ENCODE results near the gene MPPED2.

The MPPED2 gene

GRCh38 chr11:30381879-30382278 is 204.3 kb downstream of the MPPED2 start:
- DNase-seq (ENCODE audit: low spot score in 2 of 2): no peak
- Histone ChIP-seq H3K27me3 (ENCODE audit: low read depth) (no peaks in the 10 kb centered on the region), H3K9me3 (peaks cover 2% of the 10 kb centered on the region; the same call in 1 of the 2 replicates), H3K36me3 (replicated peaks) (no peaks in the 10 kb centered on the region), H3K4me1 (peaks cover 4% of the 10 kb centered on the region; the same call in 1 of the 2 replicates), H3K4me3 (no peak overlapping the region)
- in situ Hi-C loops (cut with MboI; ENCODE audit: low sequenced_read_pairs): no loop called here

GRCh38 chr11:30380846-30381245 is 205.3 kb downstream of the MPPED2 start:
- H3K4me3 ChIP-seq: no peak overlapping the region
- in situ Hi-C loops (cut with MboI; ENCODE audit: low sequenced_read_pairs): no loop called here
- no peaks in the 10 kb centered on the region for H3K27me3 ChIP-seq (ENCODE audit: low read depth)
- peaks cover 4% of the 10 kb centered on the region; the same call in 1 of the 2 replicates for H3K4me1 ChIP-seq
- peaks cover under 1% of the 10 kb centered on the region; the same call in 1 of the 2 replicates for H3K9me3 ChIP-seq
- no peak for DNase-seq (ENCODE audit: low spot score in 2 of 2)
- no peaks in the 10 kb centered on the region for H3K36me3 ChIP-seq (replicated peaks)

GRCh38 chr11:30377347-30377746 is 208.8 kb downstream of the MPPED2 start:
- Histone ChIP-seq H3K27me3 (ENCODE audit: low read depth) (no peaks in the 10 kb centered on the region), H3K4me3 (no peak overlapping the region), H3K9me3 (no peaks in the 10 kb centered on the region), H3K36me3 (replicated peaks) (no peaks in the 10 kb centered on the region), H3K4me1 (peaks cover 4% of the 10 kb centered on the region; the same call in 1 of the 2 replicates)
- no peak for DNase-seq (ENCODE audit: low spot score in 2 of 2)
- in situ Hi-C loops (cut with MboI; ENCODE audit: low sequenced_read_pairs): no loop called here

GRCh38 chr11:30370164-30370563 is 216.0 kb downstream of the MPPED2 start:
- H3K36me3 ChIP-seq (replicated peaks): no peaks in the 10 kb centered on the region
- no peaks in the 10 kb centered on the region for H3K9me3 ChIP-seq
- no peak for DNase-seq (ENCODE audit: low spot score in 2 of 2)
- H3K4me1 ChIP-seq: no peaks in the 10 kb centered on the region
- in situ Hi-C loops (cut with MboI; ENCODE audit: low sequenced_read_pairs): no loop called here
- H3K4me3 ChIP-seq: no peak overlapping the region
- H3K27me3 ChIP-seq (ENCODE audit: low read depth): no peaks in the 10 kb centered on the region

- Histone ChIP-seq H3K4me1 (peaks cover 3% of the 10 kb centered on the region; the same call in 1 of the 2 replicates), H3K36me3 (replicated peaks) (no peaks in the 10 kb centered on the region), H3K4me3 (no peak overlapping the region), H3K27me3 (ENCODE audit: low read depth) (no peaks in the 10 kb centered on the region), H3K9me3 (no peaks in the 10 kb centered on the region)
- in situ Hi-C loops (cut with MboI; ENCODE audit: low sequenced_read_pairs): no loop called here
- DNase-seq (ENCODE audit: low spot score in 2 of 2): no peak
These were observed 217.8 kb downstream of the MPPED2 start for GRCh38 chr11:30368394-30368793.

GRCh38 chr11:30365793-30366517 is 220.2 kb downstream of the MPPED2 start:
- DNase-seq (ENCODE audit: low spot score in 2 of 2): no peak
- Histone ChIP-seq H3K9me3 (no peaks in the 10 kb centered on the region), H3K36me3 (replicated peaks) (no peaks in the 10 kb centered on the region), H3K4me1 (peaks cover 3% of the 10 kb centered on the region; the same call in 1 of the 2 replicates), H3K4me3 (no peak overlapping the region), H3K27me3 (ENCODE audit: low read depth) (no peaks in the 10 kb centered on the region)
- in situ Hi-C loops (cut with MboI; ENCODE audit: low sequenced_read_pairs): no loop called here

GRCh38 chr11:30364837-30365482 is 221.2 kb downstream of the MPPED2 start:
- DNase-seq (ENCODE audit: low spot score in 2 of 2): no peak
- Histone ChIP-seq H3K9me3 (no peaks in the 10 kb centered on the region), H3K4me1 (peaks cover 3% of the 10 kb centered on the region; the same call in 1 of the 2 replicates), H3K27me3 (ENCODE audit: low read depth) (no peaks in the 10 kb centered on the region), H3K36me3 (replicated peaks) (no peaks in the 10 kb centered on the region), H3K4me3 (no peak overlapping the region)
- in situ Hi-C loops (cut with MboI; ENCODE audit: low sequenced_read_pairs): no loop called here

- in situ Hi-C loops (cut with MboI; ENCODE audit: low sequenced_read_pairs): no loop called here
- Histone ChIP-seq H3K4me3 (no peak overlapping the region), H3K9me3 (no peaks in the 10 kb centered on the region), H3K36me3 (replicated peaks) (no peaks in the 10 kb centered on the region), H3K4me1 (peaks cover 3% of the 10 kb centered on the region; the same call in 1 of the 2 replicates), H3K27me3 (ENCODE audit: low read depth) (no peaks in the 10 kb centered on the region)
- peak in 1 of 2 experiments; percentile 23 for DNase-seq (ENCODE audit: low spot score in 2 of 2)
These were observed 221.9 kb downstream of the MPPED2 start for GRCh38 chr11:30364139-30364836.

- no peak for DNase-seq (ENCODE audit: low spot score in 2 of 2)
- no peaks in the 10 kb centered on the region for H3K27me3 ChIP-seq (ENCODE audit: low read depth)
- H3K36me3 ChIP-seq (replicated peaks): no peaks in the 10 kb centered on the region
- H3K4me3 ChIP-seq: no peak overlapping the region
- peaks cover 3% of the 10 kb centered on the region; the same call in 1 of the 2 replicates for H3K4me1 ChIP-seq
- in situ Hi-C loops (cut with MboI; ENCODE audit: low sequenced_read_pairs): no loop called here
- H3K9me3 ChIP-seq: no peaks in the 10 kb centered on the region
These were observed 225.4 kb downstream of the MPPED2 start for GRCh38 chr11:30360741-30361140.
